ENCODE measurements around the gene GH1.

The GH1 gene

DNA sequence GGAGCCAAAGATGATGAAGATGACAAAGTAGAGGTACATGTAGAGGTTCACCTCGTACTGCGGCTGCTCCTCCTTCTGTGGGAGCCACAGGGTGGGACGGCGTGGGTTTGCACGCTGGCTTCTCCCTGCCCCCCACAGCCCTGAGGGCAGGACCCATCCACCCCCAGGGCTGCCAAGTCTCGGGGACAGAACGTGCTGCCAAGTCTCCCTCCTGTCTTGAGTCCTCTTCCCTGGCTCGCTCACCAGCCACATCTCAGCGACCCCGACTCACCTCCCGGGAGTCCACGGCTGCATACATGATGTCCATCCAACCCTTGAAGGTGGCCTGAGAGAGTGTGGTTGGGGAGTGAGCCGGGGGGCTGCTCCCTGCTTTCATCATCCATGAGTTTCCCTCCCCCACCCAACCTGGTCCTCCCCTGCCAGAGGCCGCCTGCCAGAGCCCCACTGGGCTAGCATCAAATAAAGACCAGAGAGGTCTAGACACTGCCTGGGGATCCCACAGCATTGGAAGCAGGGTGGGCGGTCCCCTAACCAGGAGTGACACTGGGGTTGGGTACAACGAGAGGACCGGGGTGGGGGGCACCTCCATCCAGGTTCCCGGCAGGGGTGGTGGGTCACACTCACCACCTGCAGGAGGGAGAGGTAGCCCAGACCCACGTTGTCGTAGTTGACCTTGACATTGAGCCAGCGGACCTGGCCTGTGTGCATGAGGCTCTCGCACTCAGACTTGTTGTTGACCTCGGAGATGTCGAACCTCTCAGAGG lies 26.3 kb upstream of the GH1 start:
- no peak for DNase-seq

DNA sequence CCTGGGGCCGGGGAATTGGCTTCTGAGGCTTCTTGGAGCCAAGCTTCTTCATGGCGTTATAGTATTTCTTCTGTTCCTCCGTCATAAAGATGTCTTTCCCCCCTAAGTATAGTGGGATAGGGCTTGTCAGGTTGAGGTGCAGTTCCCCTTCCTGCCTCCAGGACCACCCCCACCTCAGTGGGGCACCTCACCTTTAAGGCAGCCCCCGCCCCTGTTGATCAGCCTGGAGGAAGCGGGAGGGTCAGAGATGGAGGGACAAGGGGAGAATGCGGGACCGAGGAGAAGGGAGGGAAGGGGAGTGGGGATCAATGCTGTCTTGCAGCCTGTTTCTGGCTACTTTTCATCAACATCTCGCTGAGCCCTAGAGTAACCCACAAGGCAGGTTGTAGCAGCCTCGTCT lies 25.1 kb upstream of the GH1 start:
- no peak for DNase-seq

DNA sequence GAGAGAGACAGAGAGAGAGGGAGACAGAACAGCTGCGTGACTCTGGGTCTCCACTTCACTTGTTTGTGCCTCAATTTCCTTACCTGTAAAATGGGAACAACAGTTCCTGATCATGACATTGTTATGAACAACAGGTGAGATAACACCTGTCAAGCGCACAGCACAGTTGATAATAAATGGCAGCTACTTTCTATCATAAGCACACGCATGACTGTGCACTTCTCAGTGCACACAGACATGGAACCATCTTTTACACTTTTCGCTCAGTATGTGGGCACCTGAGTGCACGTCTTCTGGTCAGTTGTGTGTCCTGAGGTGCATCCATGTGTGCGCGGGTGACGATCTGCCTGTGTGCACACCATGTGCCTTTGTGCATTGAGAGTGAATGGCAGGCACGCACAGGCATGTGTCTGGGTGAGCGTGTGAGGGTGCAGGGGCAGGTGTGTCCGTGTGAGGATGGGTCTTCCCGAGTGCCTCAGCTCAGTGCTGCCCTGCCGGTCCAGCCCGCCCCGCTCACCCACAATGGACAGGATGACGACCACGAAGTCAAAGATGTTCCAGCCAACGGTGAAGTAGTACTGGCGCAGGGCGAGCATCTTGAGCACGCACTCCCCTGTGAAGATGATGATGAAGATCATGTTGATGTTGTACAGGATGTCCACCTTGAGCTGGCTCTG lies 23.8 kb upstream of the GH1 start:
- no peak for DNase-seq

DNA sequence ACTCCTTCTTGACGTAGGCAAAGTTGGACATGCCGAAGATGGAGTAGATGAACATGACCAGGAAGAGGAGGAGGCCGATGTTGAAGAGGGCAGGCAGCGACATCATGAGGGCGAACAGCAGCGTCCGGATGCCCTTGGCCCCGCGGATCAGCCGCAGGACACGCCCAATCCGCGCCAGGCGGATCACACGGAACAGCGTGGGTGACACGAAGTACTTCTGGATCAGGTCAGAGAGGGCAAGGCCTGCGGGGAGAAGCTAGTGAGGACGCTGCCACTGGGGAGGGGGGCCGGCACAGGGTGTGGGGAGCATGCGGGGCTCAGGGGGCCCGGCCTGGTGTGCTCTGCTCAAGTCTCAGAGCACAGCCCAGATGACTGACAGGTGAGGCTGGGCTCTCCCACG lies 23.1 kb upstream of the GH1 start:
- no peak for DNase-seq

DNA sequence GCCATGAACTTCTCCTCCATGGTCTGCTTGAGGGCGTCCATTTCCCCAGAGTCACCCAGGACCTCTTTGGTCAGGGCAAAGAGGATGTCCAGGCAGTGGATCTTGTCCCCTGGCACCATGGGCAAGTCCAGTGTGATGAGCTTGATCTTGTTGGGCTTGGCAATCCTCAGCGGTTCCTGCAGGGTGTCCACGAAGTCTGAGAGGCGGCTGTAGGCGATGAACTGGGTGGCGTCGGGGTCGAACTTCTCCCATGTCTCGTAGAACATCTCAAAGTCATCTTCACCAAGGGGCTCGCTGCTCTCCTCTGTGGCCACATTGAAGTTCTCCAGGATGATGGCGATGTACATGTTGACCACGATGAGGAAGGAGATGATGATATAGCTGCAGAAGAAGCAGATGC lies 22.5 kb upstream of the GH1 start:
- DNase-seq, result no peak

DNA sequence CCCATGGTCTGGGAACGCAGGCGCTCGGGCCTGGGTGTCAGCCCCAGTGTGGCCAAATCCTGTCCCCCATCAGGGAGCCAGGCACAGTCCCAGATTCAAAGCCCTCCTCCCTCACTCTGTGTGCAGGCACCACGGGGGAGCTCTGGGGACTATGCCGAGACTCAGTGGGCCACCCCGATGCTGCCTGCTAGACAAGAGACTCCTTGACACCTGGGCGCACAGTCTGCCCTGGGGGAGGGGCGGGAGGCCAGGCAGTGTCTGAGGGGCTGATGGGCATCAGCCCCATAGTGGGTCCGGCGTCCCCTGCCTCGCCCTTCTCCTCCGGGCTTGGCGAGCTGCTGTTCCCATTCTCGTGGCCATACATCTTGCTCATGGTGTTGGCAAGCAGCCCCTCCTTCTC lies 21.9 kb upstream of the GH1 start:
- no peak for DNase-seq

DNA sequence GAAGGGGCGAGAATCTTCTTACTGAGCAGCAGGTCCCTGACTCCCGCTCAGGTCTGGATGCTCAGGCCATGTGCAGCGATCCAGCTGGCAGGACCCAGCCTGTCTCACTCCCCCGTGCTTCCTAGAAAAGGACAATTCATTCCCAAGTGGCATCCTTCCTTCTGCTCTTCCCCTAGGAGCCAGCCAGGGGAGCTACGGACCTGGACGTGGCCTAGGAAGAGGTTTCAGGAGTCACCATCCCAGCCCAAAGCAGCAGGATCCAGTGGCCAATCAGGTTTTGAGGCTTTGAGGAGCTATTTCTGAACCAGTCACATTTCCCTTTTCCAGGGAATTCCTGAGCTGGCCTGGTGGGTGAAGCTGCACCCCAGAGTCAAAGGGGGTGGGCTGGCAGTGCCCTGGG lies 21.2 kb upstream of the GH1 start:
- no peak for DNase-seq

DNA sequence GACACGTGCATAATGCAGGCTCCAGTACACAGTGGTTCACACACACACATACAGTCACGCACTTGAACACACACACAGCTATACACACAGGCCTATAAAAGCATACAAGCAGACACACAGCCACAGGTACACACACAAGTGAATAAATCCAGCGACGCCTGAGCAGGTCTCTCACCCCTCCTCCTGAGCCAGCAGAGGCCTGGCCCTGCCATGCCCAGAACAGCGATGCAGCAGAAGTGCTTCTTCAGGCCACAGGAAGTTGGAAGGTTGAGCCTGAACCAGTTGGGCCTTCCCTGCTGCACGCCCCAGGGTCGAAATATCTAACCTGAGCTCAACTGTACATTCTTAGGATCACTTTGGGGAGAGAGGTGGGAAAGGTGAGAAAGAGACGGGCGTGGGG lies 20.8 kb upstream of the GH1 start:
- no peak for DNase-seq

DNA sequence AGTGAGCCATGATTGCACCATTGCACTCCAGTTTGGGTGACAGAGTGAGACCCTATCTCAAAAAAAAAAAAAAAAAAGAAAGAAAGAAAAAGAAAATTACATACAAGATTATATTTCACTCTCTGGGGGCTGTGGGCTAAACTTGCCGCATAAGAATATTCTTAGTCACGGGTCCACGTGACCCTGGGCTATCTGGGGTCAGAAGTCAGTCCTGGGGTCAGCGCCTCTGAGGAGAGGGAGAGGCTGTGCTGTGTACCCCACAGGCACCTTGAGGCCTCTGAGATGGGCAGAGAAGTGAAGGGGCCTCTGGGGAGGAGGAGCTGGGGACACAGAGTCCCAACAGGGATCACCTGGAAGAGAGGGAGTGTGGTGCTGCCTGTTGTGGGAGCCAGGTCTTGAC lies 19.3 kb upstream of the GH1 start:
- DNase-seq, result no peak

DNA sequence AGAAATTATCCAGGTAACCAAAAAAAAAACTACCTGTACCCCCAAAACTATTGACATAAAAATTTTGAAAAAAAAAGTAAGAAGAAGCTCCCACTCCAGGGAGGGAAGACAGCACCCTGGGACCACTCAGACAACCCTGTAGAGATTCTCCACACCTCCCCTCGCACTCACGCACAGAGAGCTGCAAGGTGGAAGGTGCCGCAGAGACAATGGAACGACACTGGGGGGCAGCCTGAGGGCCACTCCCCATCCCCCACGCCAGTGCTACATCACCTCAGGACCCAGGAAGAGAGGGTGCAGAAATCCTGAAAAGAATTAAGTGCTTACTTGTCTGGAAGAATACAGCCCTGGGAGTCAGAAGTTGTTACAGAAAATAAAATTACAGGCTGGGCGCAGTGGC lies 18.7 kb upstream of the GH1 start:
- no peak for DNase-seq

DNA sequence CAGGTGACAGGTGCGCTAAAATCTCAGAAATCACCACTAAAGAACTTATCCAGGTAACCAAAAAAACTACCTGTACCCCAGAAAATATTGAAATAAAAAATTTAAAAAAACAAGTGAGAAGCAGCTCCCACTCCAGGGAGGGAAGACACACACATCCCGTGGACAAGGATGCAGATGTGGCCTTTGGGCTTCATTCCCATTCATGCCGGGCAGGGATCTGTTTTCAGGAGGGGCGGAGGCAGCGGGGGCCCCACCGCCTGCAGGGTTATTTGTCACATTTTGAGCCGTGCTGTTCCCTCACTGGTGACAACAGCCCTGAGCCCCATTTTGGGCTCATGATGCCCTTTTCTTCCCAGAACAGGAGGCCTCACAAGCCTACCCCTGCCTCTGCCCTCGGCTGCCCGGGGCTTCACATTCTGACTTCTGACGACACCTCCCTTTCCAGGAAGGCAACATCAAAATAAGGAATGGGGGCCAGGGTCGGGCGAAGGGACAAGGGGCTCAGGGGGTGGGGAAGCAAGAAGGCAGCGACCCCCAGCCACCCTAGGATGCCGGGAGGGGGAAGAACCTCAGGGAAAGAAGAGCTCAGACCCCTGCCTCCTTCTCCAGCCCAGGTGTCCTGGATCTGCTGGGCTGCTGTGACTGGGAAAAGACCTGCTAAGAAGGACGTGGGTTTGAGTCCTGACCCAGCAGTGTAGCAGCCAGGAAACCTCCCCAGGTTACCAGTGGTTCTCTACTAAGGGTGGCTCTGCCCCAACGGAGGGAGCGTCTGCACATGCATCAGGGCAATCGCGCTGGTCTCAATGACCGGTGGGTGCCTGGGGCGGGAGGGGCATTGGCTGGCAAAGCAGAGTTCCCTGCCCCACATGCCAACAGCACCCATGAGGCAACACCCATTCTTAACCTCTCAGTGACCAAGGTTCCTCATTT lies 15.8 kb upstream of the GH1 start:
- no peak for DNase-seq

DNA sequence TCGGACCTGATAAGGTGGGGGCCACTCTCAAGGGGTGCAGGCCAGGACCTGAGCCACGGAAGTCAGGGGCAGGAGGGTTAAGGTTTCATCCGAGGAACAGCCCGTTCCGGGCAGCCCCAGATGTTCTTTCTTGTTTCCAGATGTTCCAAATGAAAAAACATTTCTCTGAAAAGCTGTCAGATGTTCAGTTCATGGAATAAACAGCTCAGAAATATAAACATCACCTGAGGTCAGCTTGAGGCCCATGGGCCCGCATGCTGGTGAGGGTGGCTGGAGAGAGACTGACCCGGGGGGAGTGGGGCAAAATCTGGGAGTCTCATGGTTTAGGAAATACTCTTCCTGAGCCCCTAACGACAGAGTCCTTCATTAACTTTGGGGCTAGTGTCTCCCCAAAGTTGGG lies 15.0 kb upstream of the GH1 start:
- DNase-seq, result no peak

DNA sequence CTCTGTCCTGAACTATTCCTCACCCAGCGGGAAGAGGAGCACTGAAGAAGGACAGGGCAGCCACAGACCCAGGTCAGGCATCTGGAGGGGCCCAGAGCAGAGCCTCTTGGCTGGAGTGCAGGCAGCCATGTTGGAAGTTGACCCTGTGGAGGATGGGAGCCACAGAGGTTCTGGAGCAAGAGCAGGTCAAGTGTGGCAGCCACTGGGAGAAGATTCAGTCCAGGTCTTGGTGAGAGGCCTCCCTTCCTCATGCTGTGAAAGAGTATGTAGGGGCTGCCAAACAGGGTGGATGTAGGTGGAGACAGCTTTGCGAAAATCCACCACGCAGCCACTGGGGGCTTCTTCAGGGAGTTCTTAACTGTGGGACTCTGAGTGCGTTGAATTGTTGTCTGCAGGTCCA lies 14.1 kb upstream of the GH1 start:
- DNase-seq, result no peak

DNA sequence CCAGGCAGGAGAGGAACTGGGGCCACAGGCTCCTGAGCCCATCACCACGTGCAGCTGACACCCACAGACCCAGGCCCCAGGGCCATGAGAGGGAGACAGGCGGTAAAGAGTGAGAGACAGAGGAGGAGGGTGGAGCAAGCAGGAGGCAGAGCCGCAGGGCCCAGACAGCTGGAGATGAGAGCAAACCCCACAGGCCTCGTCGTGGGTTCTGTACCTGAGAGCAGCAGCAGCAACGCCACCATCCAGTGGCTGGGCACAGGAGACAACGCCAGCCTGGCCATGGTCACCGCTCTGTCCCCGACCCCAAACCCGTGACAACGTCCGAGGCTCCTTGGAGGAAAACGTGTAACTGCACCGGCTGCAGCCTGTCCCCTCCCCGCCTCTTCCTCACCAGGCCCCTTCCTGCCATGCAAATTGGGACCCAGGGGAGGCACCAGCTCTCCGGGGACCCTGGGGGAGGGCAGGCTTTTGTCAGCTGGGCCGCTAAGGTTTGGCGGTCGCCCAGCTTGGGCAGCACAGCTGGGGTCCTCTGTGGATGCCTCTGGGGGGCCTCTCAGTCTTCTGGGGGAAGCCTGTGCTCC lies 13.4 kb upstream of the GH1 start, which contains the start of gene CD79B:
Gene CD79B, minus strand, starts transcription at position 351 of the 581 bp plus-strand sequence. Its CDS starts 70 bp downstream, at position 281.
- no peak for DNase-seq

DNA sequence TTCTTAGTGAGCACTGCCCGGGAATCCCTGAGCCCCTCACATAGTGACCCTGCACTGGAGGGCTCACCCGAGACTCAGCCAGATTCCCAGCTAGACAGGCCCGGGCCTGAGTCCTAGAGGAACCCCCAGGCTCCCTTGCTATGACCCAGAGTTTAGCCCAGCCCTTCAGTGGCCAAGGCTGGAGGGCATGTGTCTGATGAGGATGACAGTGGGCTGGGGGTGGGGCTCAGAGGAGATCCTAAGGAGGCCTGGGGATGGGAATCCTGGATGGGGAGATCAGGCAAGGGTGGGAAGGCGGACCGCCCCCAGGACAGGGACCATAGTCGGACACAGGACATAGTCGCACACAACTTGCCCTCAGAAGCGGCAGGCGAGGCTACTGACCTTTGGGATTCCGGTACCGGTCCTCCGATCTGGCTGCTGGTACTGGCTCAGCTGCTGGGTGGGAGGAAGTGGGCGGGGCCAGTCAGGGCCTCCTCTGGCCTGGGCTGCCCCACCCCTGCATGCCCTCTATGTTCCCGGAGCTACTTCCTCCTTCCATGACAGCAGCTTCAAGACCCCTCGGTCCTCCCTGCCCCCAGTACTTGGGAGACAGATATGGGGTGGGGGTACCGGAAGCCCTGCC lies 12.4 kb upstream of the GH1 start:
- DNase-seq, result no peak

DNA sequence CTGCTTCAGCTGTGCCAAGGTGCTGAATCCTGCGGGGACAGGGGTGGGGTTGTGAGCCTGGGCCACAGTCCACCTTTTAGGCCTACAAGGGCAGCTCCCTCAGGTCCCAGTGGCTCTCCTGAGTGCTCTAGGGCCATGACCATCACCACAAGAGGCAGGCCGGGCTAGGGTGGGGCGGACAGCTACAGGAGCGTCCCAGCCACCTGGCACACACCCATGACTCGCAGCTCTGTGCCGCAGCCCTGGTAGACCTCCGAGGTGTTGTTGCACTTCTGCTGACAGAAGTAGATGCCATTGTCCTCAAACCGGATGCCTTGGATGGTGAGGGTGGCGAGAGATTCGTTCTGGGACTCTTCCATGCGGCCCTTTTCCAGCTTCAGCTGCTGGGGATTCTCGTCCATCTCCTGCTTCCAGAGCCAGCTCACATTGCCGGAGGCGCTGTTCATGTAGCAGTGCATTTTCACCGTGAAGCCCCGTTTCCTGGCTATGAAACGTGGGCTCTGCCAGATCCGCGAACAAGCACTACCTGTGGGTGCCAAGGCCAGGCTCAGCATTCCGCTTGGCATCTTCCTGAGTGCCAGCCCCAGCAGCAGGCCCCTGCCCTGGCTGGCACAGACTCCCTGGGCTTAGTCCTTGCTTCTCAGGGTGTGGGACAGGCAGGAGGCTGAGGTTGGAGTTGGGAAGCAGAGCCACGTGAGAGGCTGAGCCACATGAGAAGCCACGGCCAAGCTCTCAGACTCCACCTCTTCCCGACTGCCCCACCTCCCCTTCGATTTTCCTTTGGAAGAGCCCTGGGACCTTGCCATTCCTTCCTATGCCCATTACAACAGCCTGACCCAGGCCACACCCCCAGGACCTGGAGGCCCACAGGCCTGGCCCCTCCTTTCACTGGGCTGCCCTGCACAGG lies 11.5 kb upstream of the GH1 start:
- DNase-seq, result no peak

DNA sequence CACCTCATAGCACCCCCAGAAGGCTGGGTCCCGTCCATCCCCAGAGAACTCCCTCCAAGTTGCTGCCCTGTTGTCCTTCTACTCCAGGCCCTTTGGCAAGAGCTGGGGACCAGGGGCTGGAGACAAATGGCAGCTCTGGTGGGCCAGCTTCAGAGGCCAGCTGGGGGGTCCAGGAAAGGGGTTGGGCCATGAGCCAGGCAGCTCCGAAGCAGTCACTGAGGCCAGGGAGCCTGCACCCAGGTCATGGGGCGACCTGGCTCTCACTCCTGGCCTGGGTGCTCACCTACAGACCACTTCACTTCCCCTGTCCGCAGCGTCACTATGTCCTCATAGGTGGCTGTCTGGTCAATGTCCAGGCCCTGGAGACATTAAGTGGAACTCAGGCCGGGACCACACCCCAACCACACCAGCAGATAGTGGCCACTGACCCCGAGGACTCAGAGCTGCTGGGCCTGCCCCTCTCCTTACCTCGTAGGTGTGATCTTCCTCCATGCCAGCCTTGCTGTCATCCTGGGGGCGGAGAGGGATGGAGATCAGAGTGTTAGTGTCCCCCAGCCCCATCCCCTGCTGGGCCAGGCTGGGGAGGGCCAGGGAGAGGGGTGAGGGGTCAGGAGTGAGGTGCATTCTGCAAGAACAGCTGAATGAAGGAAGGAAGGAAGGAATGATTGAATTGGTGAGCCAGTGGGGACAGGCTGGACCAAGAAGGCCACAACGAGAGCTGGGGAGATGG lies 10.5 kb upstream of the GH1 start:
- no peak for DNase-seq

DNA sequence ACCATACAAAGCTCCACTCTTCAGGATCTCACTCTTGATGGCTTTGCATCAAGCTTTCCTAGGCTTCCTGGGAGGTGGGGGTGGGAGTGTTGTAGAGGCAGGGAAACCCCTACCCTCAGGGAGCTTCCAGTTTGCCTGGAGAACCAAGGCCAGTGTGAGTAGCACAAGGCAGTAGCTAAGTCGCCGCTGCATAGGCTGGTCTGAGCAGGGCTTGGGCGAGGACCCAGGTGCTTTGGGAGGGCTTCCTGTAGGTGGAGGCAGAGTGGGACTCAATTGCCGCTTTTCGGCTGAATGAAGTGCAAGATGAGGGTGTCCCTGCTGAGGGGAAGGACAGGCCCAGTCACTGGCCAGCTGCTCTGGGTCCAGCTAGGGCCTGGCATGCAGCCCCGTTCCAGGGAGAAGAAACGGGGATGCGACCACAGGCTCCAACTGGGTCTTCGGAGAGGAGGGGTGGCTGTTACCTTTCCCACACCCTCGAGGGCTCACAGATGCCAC lies 9.6 kb upstream of the GH1 start:
- DNase-seq, result no peak

DNA sequence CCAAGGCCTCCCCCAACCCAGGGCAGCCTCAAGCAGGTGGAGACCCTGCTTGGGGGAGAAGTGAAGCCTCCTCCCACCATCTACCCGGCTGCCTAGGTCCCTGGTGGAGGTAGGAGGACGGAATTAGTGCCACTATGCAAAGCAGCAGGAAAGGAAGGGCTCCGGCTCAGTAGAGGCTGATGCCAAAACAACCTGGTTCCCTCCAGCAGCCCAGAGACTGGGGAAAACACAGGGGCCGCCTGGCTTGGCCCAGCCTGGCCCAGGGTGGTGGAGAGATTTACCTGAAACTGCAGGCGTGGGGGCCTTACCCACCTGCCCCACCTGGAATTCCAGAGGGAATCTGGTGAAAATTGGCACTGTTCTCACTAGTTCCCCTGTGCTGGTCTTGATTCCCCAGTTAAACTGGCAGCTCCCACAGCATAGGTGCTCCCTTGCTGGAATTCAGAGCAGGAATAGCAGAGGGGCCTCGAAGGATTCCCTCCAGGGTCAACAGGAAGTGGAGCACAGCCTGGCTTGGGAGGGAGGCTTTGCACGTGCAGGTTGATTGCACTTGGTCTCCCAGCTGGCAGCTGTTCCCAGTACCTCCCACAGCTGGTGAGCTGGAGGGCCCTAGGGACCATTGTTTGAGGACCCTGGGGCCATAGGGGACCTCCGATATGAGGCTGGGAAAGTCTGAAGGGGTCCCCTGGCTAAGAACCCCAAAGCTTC lies 9.0 kb upstream of the GH1 start:
- no peak for DNase-seq

DNA sequence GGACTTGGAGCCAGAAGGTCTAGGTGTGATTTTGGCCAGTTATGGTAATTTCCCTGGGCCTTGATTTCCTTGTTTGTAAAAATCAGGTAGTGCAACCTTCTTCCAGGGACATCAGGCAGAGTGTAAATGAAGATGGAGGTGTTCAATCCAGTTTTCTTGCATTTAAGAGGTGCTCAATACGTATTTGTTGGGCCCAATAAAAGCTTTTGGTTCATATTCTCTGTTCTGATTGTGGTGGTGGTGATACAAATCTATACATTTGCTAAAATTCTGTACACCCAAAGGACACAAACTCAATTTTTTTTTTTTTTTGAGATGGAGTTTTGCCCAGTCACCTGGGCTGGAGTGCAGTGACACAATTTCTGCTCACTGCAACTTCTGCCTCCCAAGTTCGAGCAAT lies 7.5 kb upstream of the GH1 start:
- DNase-seq, result no peak

Measured in NCI-H1694 (cell line).